Astrocyte (in vitro differentiated cells and primary cell): ENCODE results near the gene SMIM41. TPM values are rescaled to one million over a fixed set of nuclear protein-coding genes. Genes with fewer than 3 reads are reported as not detected.

ENCODE experiments used
- DNase-seq: peaks from one replicate; pipeline ENCODE4 v3.0.0-alpha.2; 2010; ENCODE audit warnings: low read depth
- FAIRE-seq: peaks from 2 replicates; lab custom pipeline; 2011; peaks lifted over from hg19 to GRCh38; lab: Jason Lieb, UNC
- H2AFZ ChIP-seq: 2 replicates; pipeline ENCODE4 v1.6.0; 2012; ENCODE audit warnings: low read depth, low read length, inconsistent platforms
- H3K27ac ChIP-seq: 2 replicates; pipeline ENCODE4 v1.5.1; 2011; ENCODE audit warnings: low read depth, low read length, inconsistent platforms
- H3K27me3 ChIP-seq: 2 replicates; pipeline ENCODE4 v1.6.0; 2011; ENCODE audit warnings: low read length, inconsistent platforms; ENCODE audit not compliant: insufficient read depth
- H3K36me3 ChIP-seq: 2 replicates; pipeline ENCODE4 v1.5.1; 2011; ENCODE audit warnings: low read length, inconsistent platforms; ENCODE audit not compliant: insufficient read depth
- H3K4me1 ChIP-seq: 2 replicates; pipeline ENCODE4 v1.5.1; 2011; ENCODE audit warnings: low read length, inconsistent platforms; ENCODE audit not compliant: insufficient read depth
- H3K4me2 ChIP-seq: 2 replicates; pipeline ENCODE4 v1.6.0; 2012; ENCODE audit warnings: low read length, inconsistent platforms
- H3K4me3 ChIP-seq: 2 replicates; pipeline ENCODE4 v1.5.1; 2011; ENCODE audit warnings: low read depth, mild to moderate bottlenecking, low read length, inconsistent platforms; ENCODE audit not compliant: insufficient read depth
- H3K79me2 ChIP-seq: 2 replicates; pipeline ENCODE4 v1.6.0; 2012; ENCODE audit warnings: mild to moderate bottlenecking, low read length, inconsistent platforms; ENCODE audit not compliant: insufficient read depth
- H3K9ac ChIP-seq: 2 replicates; pipeline ENCODE4 v1.6.0; 2012; ENCODE audit warnings: mild to moderate bottlenecking, low read length, inconsistent platforms
- H3K9me3 ChIP-seq: 2 replicates; pipeline ENCODE4 v1.5.1; 2012; ENCODE audit warnings: low read depth, mild to moderate bottlenecking, low read length, inconsistent platforms; ENCODE audit not compliant: insufficient read depth
- H4K20me1 ChIP-seq: 2 replicates; pipeline ENCODE4 v1.6.0; 2012; ENCODE audit warnings: low read length, inconsistent platforms; ENCODE audit not compliant: insufficient read depth
- H3K27ac Mint-ChIP-seq: one replicate; pipeline ENCODE4 v1.8.0; 2021; ENCODE audit warnings: mild to moderate bottlenecking, mixed read lengths; ENCODE audit not compliant: unreplicated experiment
- H3K27me3 Mint-ChIP-seq: one replicate; pipeline ENCODE4 v1.8.0; 2021; ENCODE audit warnings: low read depth, mixed read lengths; ENCODE audit not compliant: unreplicated experiment
- H3K36me3 Mint-ChIP-seq: one replicate; pipeline ENCODE4 v1.8.0; 2021; ENCODE audit warnings: low read depth, mixed read lengths; ENCODE audit not compliant: unreplicated experiment
- H3K4me1 Mint-ChIP-seq: one replicate; pipeline ENCODE4 v1.8.0; 2021; ENCODE audit warnings: low read depth, mixed read lengths; ENCODE audit not compliant: unreplicated experiment
- H3K4me3 Mint-ChIP-seq: one replicate; pipeline ENCODE4 v1.8.0; 2021; ENCODE audit warnings: mild to moderate bottlenecking, moderate library complexity, mixed read lengths; ENCODE audit not compliant: unreplicated experiment
- H3K9me3 Mint-ChIP-seq: one replicate; pipeline ENCODE4 v1.8.0; 2021; ENCODE audit warnings: mild to moderate bottlenecking, mixed read lengths; ENCODE audit not compliant: unreplicated experiment
- CTCF ChIP-seq: IDR thresholded peaks from 2 replicates; pipeline ENCODE4 v1.5.1; 2011; ENCODE audit warnings: low read depth, mild to moderate bottlenecking, inconsistent platforms, low read length, moderate library complexity; ENCODE audit not compliant: insufficient read depth
- EZH2 ChIP-seq: IDR thresholded peaks from 2 replicates; pipeline ENCODE4 v1.6.1; 2012; ENCODE audit warnings: mild to moderate bottlenecking, low read length, inconsistent platforms; ENCODE audit not compliant: insufficient read depth
- total RNA-seq: library from RNA; stranded (reverse); gene quantifications from 2 replicates; pipeline ENCODE4 v1.2.1, GENCODE V29; 2021

Gene SMIM41
- total RNA-seq, 1 donor from 2014 or later = 0.18 TPM

GRCh38 chr12:52091869-52092268, 12.4 kb downstream of the SMIM41 start:
- Histone ChIP-seq H3K9me3 (no peaks in the 10 kb centered on the region), H4K20me1 (no peaks in the 10 kb centered on the region), H2AFZ (no peak overlapping the region), H3K4me1 (no peaks in the 10 kb centered on the region), H3K36me3 (no peaks in the 10 kb centered on the region), H3K27me3 (peaks cover 29% of the 10 kb centered on the region), H3K79me2 (no peaks in the 10 kb centered on the region), H3K4me3 (no peak overlapping the region), H3K9ac (no peak overlapping the region), H3K27ac (no peak overlapping the region), H3K4me2 (no peak overlapping the region)
- Mint-ChIP-seq H3K36me3 (peaks cover 20% of the 10 kb centered on the region), H3K4me3 (no peak overlapping the region), H3K4me1 (no peaks in the 10 kb centered on the region), H3K27me3 (peaks cover 61% of the 10 kb centered on the region), H3K9me3 (peaks cover 11% of the 10 kb centered on the region), H3K27ac (no peak overlapping the region)
- DNase-seq (no peak), FAIRE-seq (no peak)
- TF ChIP-seq EZH2 = no peak
- no peak for TF ChIP-seq CTCF

- no peak overlapping the region for H3K4me3 Mint-ChIP-seq
- no peaks in the 10 kb centered on the region for H4K20me1 ChIP-seq
- H3K27ac Mint-ChIP-seq = no peak overlapping the region
- no peaks in the 10 kb centered on the region for H3K4me1 ChIP-seq
- no peaks in the 10 kb centered on the region for H3K4me1 Mint-ChIP-seq
- no peak overlapping the region for H3K4me2 ChIP-seq
- peaks cover 59% of the 10 kb centered on the region for H3K27me3 Mint-ChIP-seq
- H3K9me3 ChIP-seq = no peaks in the 10 kb centered on the region
- H3K27me3 ChIP-seq = peaks cover 26% of the 10 kb centered on the region
- FAIRE-seq (no peak), DNase-seq (no peak)
- no peak overlapping the region for H3K27ac ChIP-seq
- peaks cover 12% of the 10 kb centered on the region for H3K9me3 Mint-ChIP-seq
- H2AFZ ChIP-seq = no peak overlapping the region
- peaks cover 12% of the 10 kb centered on the region for H3K36me3 Mint-ChIP-seq
- no peak overlapping the region for H3K9ac ChIP-seq
- no peak overlapping the region for H3K4me3 ChIP-seq
- no peak for TF ChIP-seq EZH2
- TF ChIP-seq CTCF = no peak
- H3K36me3 ChIP-seq = no peaks in the 10 kb centered on the region
- no peaks in the 10 kb centered on the region for H3K79me2 ChIP-seq
These were observed 13.8 kb downstream of the SMIM41 start for GRCh38 chr12:52093346-52093745.

GRCh38 chr12:52096332-52097044, 17.0 kb downstream of the SMIM41 start:
- H3K27ac Mint-ChIP-seq = no peak overlapping the region
- Histone ChIP-seq H4K20me1 (no peaks in the 10 kb centered on the region), H3K9ac (no peak overlapping the region), H3K36me3 (no peaks in the 10 kb centered on the region), H3K4me2 (no peak overlapping the region), H2AFZ (no peak overlapping the region), H3K27me3 (peaks cover 17% of the 10 kb centered on the region), H3K4me1 (no peaks in the 10 kb centered on the region), H3K4me3 (no peak overlapping the region), H3K9me3 (no peaks in the 10 kb centered on the region), H3K79me2 (no peaks in the 10 kb centered on the region), H3K27ac (no peak overlapping the region)
- no peak for DNase-seq
- no peaks in the 10 kb centered on the region for H3K4me1 Mint-ChIP-seq
- H3K4me3 Mint-ChIP-seq = no peak overlapping the region
- FAIRE-seq = no peak
- H3K27me3 Mint-ChIP-seq = peaks cover 43% of the 10 kb centered on the region
- H3K9me3 Mint-ChIP-seq = peaks cover 10% of the 10 kb centered on the region
- no peaks in the 10 kb centered on the region for H3K36me3 Mint-ChIP-seq
- TF ChIP-seq EZH2 = no peak
- TF ChIP-seq CTCF = no peak
